B cell (primary cell): ENCODE measurements around the gene AFG1L. TPM values are rescaled to one million over a fixed set of nuclear protein-coding genes. Genes with fewer than 3 reads are reported as not detected.
"Not testable (repeated sequence)": the region's sequence is repeated elsewhere in the genome, so short reads cannot be mapped to it uniquely, and the experiment has no call there.

Experiments used
- ATAC-seq: fragments of 200-7000 bp; cut with Tn5 transposase; one replicate; pipeline ENCODE4 v1.10.0; 2021; ENCODE audit warnings: low read depth, mild to moderate bottlenecking, moderate number of reproducible peaks, moderate library complexity
- CTCF ChIA-PET: fragments of 350-600 bp; sonication (Branson Sonifier 250); formaldehyde crosslinking; loops from one replicate; lab custom pipeline; 2021; ENCODE audit warnings: antibody characterized with exemption, inconsistent platforms; lab: Charles Lee
- POLR2A ChIA-PET: fragments of 350-600 bp; sonication (Branson Sonifier 250); formaldehyde crosslinking; loops from one replicate; lab custom pipeline; 2021; ENCODE audit warnings: antibody characterized with exemption; lab: Charles Lee
- DNase-seq: peaks from one replicate; pipeline ENCODE4 v3.0.0; 2013
- H2AFZ ChIP-seq: 2 replicates; pipeline ENCODE4 v1.6.1; 2012; ENCODE audit warnings: mild to moderate bottlenecking, low read depth, low read length; ENCODE audit not compliant: insufficient read depth, poor library complexity, severe bottlenecking
- H3K27ac ChIP-seq, 2 donors: 1 replicate in 1 of 2; 2 replicates in 1 of 2; pipeline ENCODE4 v1.5.1; 2012 to 2013; ENCODE audit warnings: low read length in 2 of 2, mild to moderate bottlenecking in 2 of 2, moderate library complexity in 1 of 2
- H3K27me3 ChIP-seq, 4 experiments: fragments of 200-600 bp in 1 of 4; sonication (generic) in 1 of 4; replicated peaks in 1 of 4; 1 replicate in 2 of 4; 2 replicates in 2 of 4; pipeline versions ENCODE4 v1.6.1 to v1.7.0; 2013 to 2016; ENCODE audit warnings: low read length in 3 of 4, mild to moderate bottlenecking in 2 of 4, mixed read lengths in 1 of 4, moderate library complexity in 1 of 4; ENCODE audit not compliant: insufficient read depth in 4 of 4, control insufficient read depth in 3 of 4; ENCODE audit errors: control extremely low read depth in 1 of 4
- H3K36me3 ChIP-seq, 2 experiments: replicated peaks in 1 of 2; 1 replicate in 1 of 2; 2 replicates in 1 of 2; pipeline versions ENCODE4 v1.6.1 to v1.7.1; 2013; ENCODE audit warnings: low read length in 1 of 2; ENCODE audit not compliant: insufficient read depth in 2 of 2, control insufficient read depth in 1 of 2; ENCODE audit errors: control extremely low read depth in 1 of 2, extremely low read depth in 1 of 2
- H3K4me1 ChIP-seq, 2 donors: fragments of 200-600 bp in 1 of 2; sonication (generic) in 1 of 2; 1 replicate in 1 of 2; 2 replicates in 1 of 2; pipeline versions ENCODE4 v1.5.1 to v1.6.1; 2013 to 2017; ENCODE audit warnings: low read length in 2 of 2; ENCODE audit not compliant: control insufficient read depth in 2 of 2, insufficient read depth in 2 of 2
- H3K4me2 ChIP-seq: replicated peaks from 2 replicates; pipeline ENCODE3; 2012; ENCODE audit warnings: mild to moderate bottlenecking, low read depth, low read length; ENCODE audit not compliant: poor library complexity, severe bottlenecking
- H3K4me3 ChIP-seq, 5 experiments: fragments of 200-600 bp in 1 of 5; sonication (generic) in 1 of 5; 1 replicate in 3 of 5; 2 replicates in 2 of 5; pipeline versions ENCODE4 v1.5.1 to v1.7.0; 2011 to 2016; ENCODE audit warnings: low read length in 4 of 5, mild to moderate bottlenecking in 4 of 5, low read depth in 2 of 5, control low read depth in 1 of 5, moderate library complexity in 1 of 5; ENCODE audit not compliant: insufficient read depth in 1 of 5; ENCODE audit errors: control extremely low read depth in 1 of 5, extremely low read depth in 1 of 5
- H3K79me2 ChIP-seq: fragments of 200-600 bp; sonication (generic); one replicate; pipeline ENCODE4 v1.6.0; 2016; ENCODE audit warnings: low read length; ENCODE audit not compliant: control insufficient read depth, insufficient read depth
- H3K9ac ChIP-seq: fragments of 200-600 bp; sonication (generic); 2 replicates; pipeline ENCODE4 v1.6.1; 2017; ENCODE audit warnings: mild to moderate bottlenecking, low read length, moderate library complexity
- H3K9me3 ChIP-seq, 3 donors: one replicate each; pipeline versions ENCODE4 v1.6.1 to v1.7.1; 2013; ENCODE audit warnings: low read length in 2 of 3; ENCODE audit not compliant: control insufficient read depth in 2 of 3, insufficient read depth in 1 of 3; ENCODE audit errors: control extremely low read depth in 1 of 3
- H4K20me1 ChIP-seq: 2 replicates; pipeline ENCODE4 v1.6.0; 2012; ENCODE audit warnings: mild to moderate bottlenecking, low read length; ENCODE audit not compliant: insufficient read depth, control insufficient read depth, poor library complexity, severe bottlenecking
- H3K27ac Mint-ChIP-seq: one replicate; pipeline ENCODE4 v1.8.0; 2021; ENCODE audit warnings: mixed read lengths
- H3K27me3 Mint-ChIP-seq: one replicate; pipeline ENCODE4 v1.8.0; 2021; ENCODE audit warnings: mixed read lengths
- H3K4me1 Mint-ChIP-seq: one replicate; pipeline ENCODE4 v1.8.0; 2021; ENCODE audit warnings: mixed read lengths
- H3K4me3 Mint-ChIP-seq: one replicate; pipeline ENCODE4 v1.8.0; 2021; ENCODE audit warnings: mixed read lengths
- H3K9me3 Mint-ChIP-seq: one replicate; pipeline ENCODE4 v1.8.0; 2022; ENCODE audit warnings: mixed read lengths; ENCODE audit not compliant: insufficient read depth
- EZH2 ChIP-seq: IDR thresholded peaks from 2 replicates; pipeline ENCODE4 v1.6.1; 2012; ENCODE audit warnings: borderline replicate concordance, low read depth, mild to moderate bottlenecking, moderate library complexity, low read length; ENCODE audit not compliant: insufficient read depth, poor library complexity, severe bottlenecking
- WGBS: methylation state at CpG from one replicate; pipeline ENCODE4 v1.1.5; 2013; ENCODE audit warnings: missing lambda C conversion rate; ENCODE audit not compliant: insufficient coverage; 5-methylcytosine and 5-hydroxymethylcytosine counted together
- intact Hi-C: fragments of 100-400 bp; cut with micrococcal nuclease; formaldehyde crosslinking; loops from one replicate; pipeline ENCODE4 v1.10.0; 2022
- polyA plus RNA-seq: library from polyadenylated mRNA; depleted of rRNA; stranded (reverse); fragments of >200 nt; gene quantifications from 2 replicates; pipeline ENCODE4 v1.2.3, GENCODE V29; 2012
- total RNA-seq, 2 donors: library from RNA; stranded (reverse); fragments of 120-200 nt in 1 of 2; gene quantifications; 1 replicate in 1 of 2; 2 replicates in 1 of 2; pipeline versions ENCODE4 v1.2.3 to v1.2.4, GENCODE V29; 2013 to 2022
- TF ChIP-seq, protein P1 (sequence below): fragments of 200-600 bp; IDR thresholded peaks from one replicate; pipeline ENCODE4 v1.8.0; 2022; ENCODE audit warnings: antibody characterized with exemption, mild to moderate bottlenecking

AFG1L gene
- total and polyA plus RNA-seq, 2 donors (not counting 1 experiment from before 2014, with no cell fraction given) = 1.8 to 14.2 TPM

DNA sequence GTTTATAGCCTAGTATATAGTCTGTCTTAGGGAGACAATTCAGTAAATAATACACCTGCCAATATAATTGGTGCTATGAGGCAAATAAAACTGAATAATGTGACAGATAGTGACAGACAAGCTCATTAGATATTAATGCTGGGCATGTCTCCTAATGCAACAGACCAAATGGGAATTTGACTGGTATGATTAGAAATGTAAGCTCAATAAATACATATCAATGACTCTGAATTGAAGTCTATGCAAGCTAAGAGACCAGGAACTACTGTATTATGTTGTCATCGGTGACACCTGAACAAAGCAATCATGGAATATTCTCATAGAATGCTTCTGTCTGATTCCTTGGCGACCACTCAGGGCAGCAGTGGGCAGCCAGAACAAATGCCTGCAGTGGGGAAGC, 31.5 kb upstream of the AFG1L start:
- Histone ChIP-seq H3K4me1 (peaks cover 13 to 18% of the 10 kb centered on the region in 2 donors), H3K36me3 (no peaks in the 10 kb centered on the region), H3K4me3 (no peak overlapping the region), H3K9me3 (no peaks in the 10 kb centered on the region), H3K79me2 (peaks cover 20% of the 10 kb centered on the region), H4K20me1 (peaks cover 6% of the 10 kb centered on the region), H2AFZ (no peak overlapping the region), H3K9ac (no peak overlapping the region), H3K4me2 (no peak overlapping the region), H3K27ac (no peak overlapping the region), H3K27me3 (no peaks in the 10 kb centered on the region)
- ChIA-PET CTCF (interaction anchor here (1.2 to 1.3 kb wide), 2 partner anchors 30 to 225 kb away, joined by 3 to 5 read pairs; no protein-coding TSS in a partner anchor), POLR2A (interaction anchor here (1.1 kb wide), 1 partner anchor 31 kb away, joined by 4 read pairs; the partner anchor contains the start of gene AFG1L)
- Mint-ChIP-seq H3K4me3 (no peak overlapping the region), H3K27ac (no peak overlapping the region), H3K4me1 (peaks cover 14% of the 10 kb centered on the region), H3K9me3 (no peaks in the 10 kb centered on the region), H3K27me3 (no peaks in the 10 kb centered on the region)
- intact Hi-C loops = loop anchor here (5.0 kb wide), 2 partner anchors 146 to 189 kb away; no protein-coding TSS in a partner anchor
- DNase-seq (no peak), ATAC-seq (no peak)
- TF ChIP-seq EZH2 = no peak
- TF ChIP-seq, protein P1, sequence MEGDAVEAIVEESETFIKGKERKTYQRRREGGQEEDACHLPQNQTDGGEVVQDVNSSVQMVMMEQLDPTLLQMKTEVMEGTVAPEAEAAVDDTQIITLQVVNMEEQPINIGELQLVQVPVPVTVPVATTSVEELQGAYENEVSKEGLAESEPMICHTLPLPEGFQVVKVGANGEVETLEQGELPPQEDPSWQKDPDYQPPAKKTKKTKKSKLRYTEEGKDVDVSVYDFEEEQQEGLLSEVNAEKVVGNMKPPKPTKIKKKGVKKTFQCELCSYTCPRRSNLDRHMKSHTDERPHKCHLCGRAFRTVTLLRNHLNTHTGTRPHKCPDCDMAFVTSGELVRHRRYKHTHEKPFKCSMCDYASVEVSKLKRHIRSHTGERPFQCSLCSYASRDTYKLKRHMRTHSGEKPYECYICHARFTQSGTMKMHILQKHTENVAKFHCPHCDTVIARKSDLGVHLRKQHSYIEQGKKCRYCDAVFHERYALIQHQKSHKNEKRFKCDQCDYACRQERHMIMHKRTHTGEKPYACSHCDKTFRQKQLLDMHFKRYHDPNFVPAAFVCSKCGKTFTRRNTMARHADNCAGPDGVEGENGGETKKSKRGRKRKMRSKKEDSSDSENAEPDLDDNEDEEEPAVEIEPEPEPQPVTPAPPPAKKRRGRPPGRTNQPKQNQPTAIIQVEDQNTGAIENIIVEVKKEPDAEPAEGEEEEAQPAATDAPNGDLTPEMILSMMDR = no peak
- WGBS = 100% methylated on average over 1 of the region's 2 CpGs

DNA sequence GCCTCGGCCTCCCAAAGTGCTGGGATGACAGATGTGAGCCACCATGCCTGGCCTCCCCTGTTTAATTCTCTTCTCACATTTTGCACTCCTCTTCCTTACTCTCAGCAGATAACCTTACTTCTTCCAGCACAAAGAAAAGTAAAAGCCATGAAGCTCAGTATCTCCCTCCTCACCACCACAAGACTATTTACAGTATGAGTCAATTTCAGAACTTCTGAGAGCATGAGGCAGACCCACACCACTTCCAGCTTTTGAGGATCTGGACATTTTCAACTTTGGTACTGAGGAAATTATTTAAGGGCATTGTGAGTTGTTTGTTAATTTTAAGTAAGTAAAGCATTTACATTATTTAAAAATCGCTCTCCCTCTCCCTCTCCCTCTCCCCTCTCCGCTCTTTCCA, 26.0 kb upstream of the AFG1L start:
- Mint-ChIP-seq H3K27ac (no peak overlapping the region), H3K4me1 (no peaks in the 10 kb centered on the region), H3K4me3 (no peak overlapping the region), H3K9me3 (no peaks in the 10 kb centered on the region), H3K27me3 (no peaks in the 10 kb centered on the region)
- intact Hi-C loops = no loop called here
- Histone ChIP-seq H3K4me3 (no peak overlapping the region), H3K79me2 (no peaks in the 10 kb centered on the region), H4K20me1 (no peaks in the 10 kb centered on the region), H2AFZ (no peak overlapping the region), H3K4me2 (no peak overlapping the region), H3K9me3 (no peaks in the 10 kb centered on the region), H3K4me1 (no peaks in the 10 kb centered on the region), H3K9ac (no peak overlapping the region), H3K36me3 (no peaks in the 10 kb centered on the region), H3K27me3 (no peaks in the 10 kb centered on the region), H3K27ac (no peak overlapping the region)
- no peak for ATAC-seq
- ChIA-PET POLR2A (no interaction called here), CTCF (no interaction called here)
- TF ChIP-seq, protein P1 = no peak
- no peak for TF ChIP-seq EZH2
- DNase-seq = no peak
- 80% methylated on average over 1 of the region's 3 CpGs for WGBS

DNA sequence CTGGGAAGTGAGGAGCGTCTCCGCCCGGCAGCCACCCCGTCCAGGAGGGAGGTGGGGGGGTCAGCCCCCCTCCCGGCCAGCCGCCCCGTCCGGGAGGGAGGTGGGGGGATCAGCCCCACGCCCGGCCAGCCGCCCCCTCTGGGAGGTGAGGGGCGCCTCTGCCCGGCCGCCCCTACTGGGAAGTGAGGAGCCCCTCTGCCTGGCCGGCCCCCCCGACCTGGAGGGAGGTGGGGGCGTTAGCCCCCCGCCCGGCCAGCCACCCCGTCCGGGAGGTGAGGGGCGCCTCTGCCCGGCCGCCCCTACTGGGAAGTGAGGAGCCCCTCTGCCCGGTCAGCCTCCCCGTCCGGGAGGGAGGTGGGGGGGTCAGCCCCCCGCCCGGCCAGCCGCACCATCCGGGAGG, 24.9 kb upstream of the AFG1L start:
- H2AFZ ChIP-seq, H3K27me3 Mint-ChIP-seq, H3K4me3 Mint-ChIP-seq, H3K9me3 ChIP-seq, H3K4me3 ChIP-seq, intact Hi-C loops, H3K4me1 Mint-ChIP-seq, H3K4me1 ChIP-seq, H3K4me2 ChIP-seq, H4K20me1 ChIP-seq, H3K27ac ChIP-seq, H3K79me2 ChIP-seq, POLR2A ChIA-PET, DNase-seq, ATAC-seq, H3K27me3 ChIP-seq, H3K9ac ChIP-seq, H3K9me3 Mint-ChIP-seq, CTCF ChIA-PET, H3K36me3 ChIP-seq, H3K27ac Mint-ChIP-seq: not testable (repeated sequence)
- WGBS = 100% methylated on average over 11 of the region's 31 CpGs
